ENCODE data around the gene PDZK1IP1.
"Not testable (repeated sequence)": the region's sequence is repeated elsewhere in the genome, so short reads cannot be mapped to it uniquely, and the experiment has no call there.

PDZK1IP1 gene

GRCh38 chr1:47214549-47214948 is 24.7 kb upstream of the PDZK1IP1 start:
- peaks cover 12% of the 10 kb centered on the region for H3K27me3 Mint-ChIP-seq
- DNase-seq, result no peak
- H3K27ac Mint-ChIP-seq, result no peak overlapping the region
- no peaks in the 10 kb centered on the region for H3K36me3 Mint-ChIP-seq (ENCODE audit: low read depth)
- no peaks in the 10 kb centered on the region for H3K9me3 Mint-ChIP-seq
- H3K4me3 Mint-ChIP-seq, result no peak overlapping the region
- H3K4me1 Mint-ChIP-seq (ENCODE audit: low read depth), result no peaks in the 10 kb centered on the region

GRCh38 chr1:47213230-47213963 is 23.6 kb upstream of the PDZK1IP1 start:
- no peak for DNase-seq
- Mint-ChIP-seq H3K27me3 (peaks cover 20% of the 10 kb centered on the region), H3K27ac (no peak overlapping the region), H3K4me1 (ENCODE audit: low read depth) (no peaks in the 10 kb centered on the region), H3K4me3 (no peak overlapping the region), H3K36me3 (ENCODE audit: low read depth) (no peaks in the 10 kb centered on the region), H3K9me3 (no peaks in the 10 kb centered on the region)

- Mint-ChIP-seq H3K36me3 (ENCODE audit: low read depth) (no peaks in the 10 kb centered on the region), H3K27ac (no peak overlapping the region), H3K27me3 (peaks cover 20% of the 10 kb centered on the region), H3K4me3 (no peak overlapping the region), H3K4me1 (ENCODE audit: low read depth) (peaks cover 2% of the 10 kb centered on the region), H3K9me3 (no peaks in the 10 kb centered on the region)
- DNase-seq, result no peak
Observed at GRCh38 chr1:47212636-47213229, 22.9 kb upstream of the PDZK1IP1 start.

GRCh38 chr1:47211796-47212269 is 22.0 kb upstream of the PDZK1IP1 start:
- Mint-ChIP-seq H3K4me1 (ENCODE audit: low read depth) (peaks cover 2% of the 10 kb centered on the region), H3K36me3 (ENCODE audit: low read depth) (no peaks in the 10 kb centered on the region), H3K27me3 (peaks cover 20% of the 10 kb centered on the region), H3K4me3 (no peak overlapping the region), H3K9me3 (no peaks in the 10 kb centered on the region), H3K27ac (no peak overlapping the region)
- DNase-seq, result no peak

- Mint-ChIP-seq H3K4me3 (no peak overlapping the region), H3K27me3 (peaks cover 25% of the 10 kb centered on the region), H3K9me3 (no peaks in the 10 kb centered on the region), H3K36me3 (ENCODE audit: low read depth) (no peaks in the 10 kb centered on the region), H3K27ac (no peak overlapping the region), H3K4me1 (ENCODE audit: low read depth) (peaks cover 2% of the 10 kb centered on the region)
- no peak for DNase-seq
Observed at GRCh38 chr1:47210666-47211065, 20.8 kb upstream of the PDZK1IP1 start.

GRCh38 chr1:47209725-47210325 is 20.0 kb upstream of the PDZK1IP1 start:
- Mint-ChIP-seq H3K9me3 (no peaks in the 10 kb centered on the region), H3K4me1 (ENCODE audit: low read depth) (peaks cover 2% of the 10 kb centered on the region), H3K27ac (no peak overlapping the region), H3K4me3 (no peak overlapping the region), H3K36me3 (ENCODE audit: low read depth) (no peaks in the 10 kb centered on the region), H3K27me3 (peaks cover 30% of the 10 kb centered on the region)
- DNase-seq, result no peak

- H3K36me3 Mint-ChIP-seq (ENCODE audit: low read depth), result no peaks in the 10 kb centered on the region
- H3K4me1 Mint-ChIP-seq (ENCODE audit: low read depth), result peaks cover 2% of the 10 kb centered on the region
- peaks cover 37% of the 10 kb centered on the region for H3K27me3 Mint-ChIP-seq
- H3K4me3 Mint-ChIP-seq, result no peak overlapping the region
- H3K27ac Mint-ChIP-seq, result no peak overlapping the region
- H3K9me3 Mint-ChIP-seq, result no peaks in the 10 kb centered on the region
- no peak for DNase-seq
Observed at GRCh38 chr1:47209091-47209490, 19.3 kb upstream of the PDZK1IP1 start.

- no peak overlapping the region for H3K4me3 Mint-ChIP-seq
- H3K4me1 Mint-ChIP-seq (ENCODE audit: low read depth), result peaks cover 5% of the 10 kb centered on the region
- no peak overlapping the region for H3K27ac Mint-ChIP-seq
- no peaks in the 10 kb centered on the region for H3K9me3 Mint-ChIP-seq
- H3K27me3 Mint-ChIP-seq, result peaks cover 43% of the 10 kb centered on the region
- no peak for DNase-seq
- no peaks in the 10 kb centered on the region for H3K36me3 Mint-ChIP-seq (ENCODE audit: low read depth)
Observed at GRCh38 chr1:47208374-47208850, 18.6 kb upstream of the PDZK1IP1 start.

GRCh38 chr1:47207803-47208373 is 18.1 kb upstream of the PDZK1IP1 start:
- peaks cover 47% of the 10 kb centered on the region for H3K27me3 Mint-ChIP-seq
- DNase-seq, result no peak
- no peak overlapping the region for H3K4me3 Mint-ChIP-seq
- H3K4me1 Mint-ChIP-seq (ENCODE audit: low read depth), result peaks cover 6% of the 10 kb centered on the region
- H3K27ac Mint-ChIP-seq, result no peak overlapping the region
- no peaks in the 10 kb centered on the region for H3K9me3 Mint-ChIP-seq
- no peaks in the 10 kb centered on the region for H3K36me3 Mint-ChIP-seq (ENCODE audit: low read depth)

- Mint-ChIP-seq H3K27me3 (peaks cover 50% of the 10 kb centered on the region), H3K27ac (no peak overlapping the region), H3K4me1 (ENCODE audit: low read depth) (peaks cover 6% of the 10 kb centered on the region), H3K36me3 (ENCODE audit: low read depth) (no peaks in the 10 kb centered on the region), H3K4me3 (no peak overlapping the region), H3K9me3 (no peaks in the 10 kb centered on the region)
- no peak for DNase-seq
Observed at GRCh38 chr1:47205918-47206317, 16.1 kb upstream of the PDZK1IP1 start.

- peaks cover 49% of the 10 kb centered on the region for H3K27me3 Mint-ChIP-seq
- not testable (repeated sequence) for H3K4me1 Mint-ChIP-seq (ENCODE audit: low read depth); H3K4me3 Mint-ChIP-seq; H3K36me3 Mint-ChIP-seq (ENCODE audit: low read depth); DNase-seq; H3K27ac Mint-ChIP-seq; H3K9me3 Mint-ChIP-seq
Observed at GRCh38 chr1:47203504-47203903, 13.7 kb upstream of the PDZK1IP1 start.

GRCh38 chr1:47201179-47201578 is 11.3 kb upstream of the PDZK1IP1 start:
- no peak overlapping the region for H3K4me3 Mint-ChIP-seq
- peaks cover 4% of the 10 kb centered on the region for H3K4me1 Mint-ChIP-seq (ENCODE audit: low read depth)
- H3K27ac Mint-ChIP-seq, result no peak overlapping the region
- peaks cover 58% of the 10 kb centered on the region for H3K27me3 Mint-ChIP-seq
- no peaks in the 10 kb centered on the region for H3K36me3 Mint-ChIP-seq (ENCODE audit: low read depth)
- H3K9me3 Mint-ChIP-seq, result no peaks in the 10 kb centered on the region
- no peak for DNase-seq

- no peak overlapping the region for H3K27ac Mint-ChIP-seq
- no peak for DNase-seq
- H3K4me1 Mint-ChIP-seq (ENCODE audit: low read depth), result no peaks in the 10 kb centered on the region
- peaks cover 42% of the 10 kb centered on the region for H3K27me3 Mint-ChIP-seq
- no peaks in the 10 kb centered on the region for H3K9me3 Mint-ChIP-seq
- H3K4me3 Mint-ChIP-seq, result no peak overlapping the region
- no peaks in the 10 kb centered on the region for H3K36me3 Mint-ChIP-seq (ENCODE audit: low read depth)
Observed at GRCh38 chr1:47198214-47198613, 8.4 kb upstream of the PDZK1IP1 start.

GRCh38 chr1:47196622-47197021 is 6.8 kb upstream of the PDZK1IP1 start:
- DNase-seq, result no peak
- Mint-ChIP-seq H3K4me3 (no peak overlapping the region), H3K4me1 (ENCODE audit: low read depth) (no peaks in the 10 kb centered on the region), H3K9me3 (no peaks in the 10 kb centered on the region), H3K27me3 (peaks cover 50% of the 10 kb centered on the region), H3K36me3 (ENCODE audit: low read depth) (no peaks in the 10 kb centered on the region), H3K27ac (no peak overlapping the region)

GRCh38 chr1:47195981-47196380 is 6.1 kb upstream of the PDZK1IP1 start:
- H3K36me3 Mint-ChIP-seq (ENCODE audit: low read depth); H3K4me1 Mint-ChIP-seq (ENCODE audit: low read depth); H3K9me3 Mint-ChIP-seq; DNase-seq; H3K4me3 Mint-ChIP-seq; H3K27ac Mint-ChIP-seq: not testable (repeated sequence)
- H3K27me3 Mint-ChIP-seq, result peaks cover 45% of the 10 kb centered on the region

All from activated T-cell treated with anti-CD3 and anti-CD28 coated beads, Interleukin-2, amount 50 U/mL, for 24 hours (primary cell).